Stomach (tissue), 9 donors: ENCODE measurements around the gene SERPINB11. TPM values are rescaled to one million over a fixed set of nuclear protein-coding genes. Genes with fewer than 3 reads are reported as not detected.

Source experiments
- DNase-seq, 2 donors: peaks; one replicate each; pipeline versions ENCODE4 v3.0.0 to v3.0.0-alpha.2; 2013 to 2019
- H3K27ac ChIP-seq, 5 donors: fragments of 200-600 bp in 4 of 5; sonication (generic) in 4 of 5; one replicate each; pipeline ENCODE4 v1.5.1; 2013 to 2019; ENCODE audit warnings: mild to moderate bottlenecking in 1 of 5, moderate library complexity in 1 of 5
- H3K27me3 ChIP-seq, 3 donors: fragments of 200-600 bp; sonication (generic); one replicate each; pipeline ENCODE4 v1.5.1; 2017 to 2019; ENCODE audit warnings: mixed run types in 1 of 3
- H3K36me3 ChIP-seq, 4 donors: fragments of 200-600 bp; sonication (generic); 1 replicate in 3 of 4; 2 replicates in 1 of 4; pipeline ENCODE4 v1.5.1; 2016 to 2019
- H3K4me1 ChIP-seq, 4 donors: fragments of 200-600 bp; sonication (generic); one replicate each; pipeline ENCODE4 v1.5.1; 2016 to 2019
- H3K4me3 ChIP-seq, 4 donors: fragments of 200-600 bp; sonication (generic) in 3 of 4; one replicate each; pipeline ENCODE4 v1.5.1; 2016 to 2019; ENCODE audit warnings: mild to moderate bottlenecking in 1 of 4
- H3K9me3 ChIP-seq, 4 donors: fragments of 200-600 bp; sonication (generic); one replicate each; pipeline ENCODE4 v1.5.1; 2016 to 2019
- CTCF ChIP-seq, 7 experiments: fragments of 450-650 bp in 4 of 7; fragments of 200-600 bp in 3 of 7; sonication (generic) in 3 of 7; IDR thresholded peaks; one replicate each; pipeline ENCODE4 v1.5.1; 2016 to 2019; ENCODE audit warnings: antibody characterized with exemption in 7 of 7, control low read depth in 2 of 7, mild to moderate bottlenecking in 1 of 7
- EP300 ChIP-seq: sonication (generic); formaldehyde crosslinking; IDR thresholded peaks from one replicate; pipeline ENCODE4 v1.6.1; 2017; ENCODE audit warnings: antibody characterized with exemption
- POLR2A ChIP-seq, 4 donors: fragments of 450-650 bp; IDR thresholded peaks; one replicate each; pipeline ENCODE4 v1.6.1; 2016; ENCODE audit warnings: antibody characterized with exemption in 4 of 4, control low read depth in 2 of 4, mild to moderate bottlenecking in 1 of 4, moderate library complexity in 1 of 4
- POLR2AphosphoS5 ChIP-seq, 3 donors: sonication (generic); formaldehyde crosslinking; IDR thresholded peaks; one replicate each; pipeline ENCODE4 v1.6.1; 2016; ENCODE audit warnings: antibody characterized with exemption in 3 of 3
- WGBS, 5 donors: extraction: QIAGEN DNeasy Blood & Tissue Kit in 3 of 5; methylation state at CpG; one replicate each; pipeline versions ENCODE4 v1.1.5 to v1.1.7; 2013 to 2018; 5-methylcytosine and 5-hydroxymethylcytosine counted together
- intact Hi-C: fragments of 100-400 bp; cut with DNase I; formaldehyde crosslinking; loops from one replicate; pipeline ENCODE4 v1.15.1; 2023; ENCODE audit warnings: low total_unique reads
- polyA plus RNA-seq, 3 donors: library from polyadenylated mRNA; stranded (reverse); fragments of 200-250 nt; gene quantifications; one replicate each; pipeline ENCODE4 v1.2.3, GENCODE V29; 2013
- total RNA-seq, 5 donors: library from RNA; depleted of rRNA; stranded (reverse); fragments of >200 nt; gene quantifications; one replicate each; pipeline versions ENCODE4 v1.1.0 to v1.2.3, GENCODE V29; 2014 to 2016
- donor health status: healthy with polysubstance abuse.
- donor health status: Bipolar disorder and iron deficiency.
- donor health status: healthy.

Gene SERPINB11
- total and polyA plus RNA-seq, 8 donors, result 0.37 to 7.1 (median 2.7) TPM; not detected in 5

DNA sequence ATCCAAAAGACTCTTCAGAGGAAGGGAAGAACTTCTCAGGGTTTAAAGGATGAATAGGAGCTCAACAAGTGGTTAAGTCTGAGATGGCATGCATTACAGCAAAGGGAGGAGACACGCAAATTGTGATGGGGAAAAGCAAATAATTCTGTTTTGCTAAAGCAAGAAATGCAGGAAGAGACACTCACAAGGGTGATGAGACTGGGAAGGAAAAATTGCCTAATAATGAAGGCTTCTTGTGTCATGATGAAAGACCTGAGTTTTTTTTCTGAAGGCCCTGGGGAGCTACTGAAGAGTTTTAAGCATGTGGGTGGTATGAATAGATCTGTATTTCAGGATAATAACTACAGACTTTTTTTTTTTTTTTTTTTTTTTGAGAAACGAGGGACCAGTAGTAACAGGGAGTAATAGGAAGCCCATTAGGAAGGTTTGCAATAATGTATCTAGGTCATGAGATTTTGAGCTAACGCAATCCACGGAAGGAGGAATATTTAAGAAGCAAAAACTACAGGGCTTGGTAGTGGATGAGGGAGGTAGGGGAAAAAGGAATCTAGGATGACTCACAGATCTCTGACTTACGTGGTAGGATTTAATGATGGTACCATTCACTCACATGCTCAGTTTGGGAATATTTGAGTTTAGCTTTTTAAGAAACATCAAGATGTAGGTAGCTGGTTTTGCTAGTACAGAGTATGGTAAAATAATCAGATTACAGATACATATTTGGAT, 25.1 kb upstream of the SERPINB11 start:
- 53 to 70% (median 60%) methylated on average over 5 of the region's 5 CpGs for WGBS, 5 donors
- intact Hi-C loops, result no loop called here
- H3K4me1 ChIP-seq, result peaks cover 0 to 13% (median 0%) of the 10 kb centered on the region in 4 donors

GRCh38 chr18:63679820-63680606, 22.7 kb upstream of the SERPINB11 start:
- H3K9me3 ChIP-seq, result no peaks in the 10 kb centered on the region
- TF ChIP-seq POLR2A (IDR thresholded peaks at IDR 0.05) (no peak), EP300 (no peak), CTCF (IDR thresholded peaks at IDR 0.05) (no peak), POLR2AphosphoS5 (IDR thresholded peaks at IDR 0.05) (no peak)
- H3K4me3 ChIP-seq, result no peak overlapping the region
- H3K27ac ChIP-seq, result peak overlapping the region in 2 of 5 donors; percentile 1 to 46
- H3K36me3 ChIP-seq, result no peaks in the 10 kb centered on the region
- DNase-seq, result no peak
- peaks cover 0 to 17% (median 3%) of the 10 kb centered on the region in 4 donors for H3K4me1 ChIP-seq
- WGBS, 5 donors, result 52 to 68% (median 62%) methylated on average over 5 of the region's 5 CpGs
- intact Hi-C loops, result no loop called here
- no peaks in the 10 kb centered on the region for H3K27me3 ChIP-seq

More for the DNA sequence above, 25.1 kb upstream of the SERPINB11 start:
- no peaks in the 10 kb centered on the region for H3K9me3 ChIP-seq
- TF ChIP-seq CTCF (IDR thresholded peaks at IDR 0.05) (no peak), EP300 (no peak), POLR2A (IDR thresholded peaks at IDR 0.05) (no peak), POLR2AphosphoS5 (IDR thresholded peaks at IDR 0.05) (no peak)
- H3K4me3 ChIP-seq, result no peak overlapping the region
- DNase-seq, result no peak
- no peak overlapping the region for H3K27ac ChIP-seq
- H3K36me3 ChIP-seq, result no peaks in the 10 kb centered on the region
- H3K27me3 ChIP-seq, result no peaks in the 10 kb centered on the region

DNA sequence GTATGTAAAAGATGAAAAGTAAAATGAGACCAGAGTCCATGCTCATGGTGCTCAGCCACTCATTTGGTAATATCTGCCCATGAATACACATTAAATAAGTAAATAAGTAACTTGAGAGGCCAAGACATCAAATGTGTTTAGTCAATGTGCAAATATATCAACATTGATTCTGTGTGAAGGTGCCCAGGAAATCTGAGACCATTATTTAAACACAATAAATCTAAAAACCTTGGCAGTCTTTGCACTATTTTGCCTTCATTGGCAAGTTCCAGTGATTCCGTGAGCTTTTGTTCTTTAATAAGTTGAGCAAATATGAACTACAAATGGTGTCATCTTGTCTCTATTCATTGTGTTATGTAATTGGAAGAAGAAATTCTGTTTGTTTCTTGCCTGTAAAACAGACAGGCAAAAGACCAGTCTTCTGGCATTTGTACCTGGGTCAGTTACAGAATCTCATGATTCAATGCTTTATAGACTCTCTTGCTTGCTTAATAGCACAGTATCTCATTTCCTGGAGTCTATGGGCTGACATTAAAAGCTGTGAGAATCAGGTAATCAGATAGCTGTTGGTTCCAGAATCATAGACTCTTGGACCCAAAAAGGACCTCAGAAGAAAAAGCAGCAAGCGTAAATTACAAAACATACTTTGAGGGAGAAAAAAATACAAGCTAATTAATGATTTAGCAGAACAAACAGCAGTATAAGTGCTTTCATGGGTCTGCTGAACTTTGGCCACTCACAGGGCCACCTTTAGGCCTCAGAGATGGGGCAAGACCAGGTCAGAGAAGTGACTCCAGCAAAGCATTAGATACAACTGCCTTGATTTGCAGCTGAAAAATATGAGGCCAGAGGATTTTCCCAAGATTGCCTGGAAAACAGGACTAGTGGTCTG, 21.1 kb upstream of the SERPINB11 start:
- Histone ChIP-seq H3K9me3 (no peaks in the 10 kb centered on the region), H3K4me3 (no peak overlapping the region), H3K36me3 (no peaks in the 10 kb centered on the region), H3K27me3 (no peaks in the 10 kb centered on the region), H3K27ac (peak overlapping the region; percentile 34 to 80 (median 64)), H3K4me1 (peaks cover 0 to 17% (median 3%) of the 10 kb centered on the region in 4 donors)
- DNase-seq, result peak in 1 of 2 donors; percentile 41
- TF ChIP-seq POLR2AphosphoS5 (IDR thresholded peaks at IDR 0.05), result no peak
- no peak for TF ChIP-seq EP300
- no peak for TF ChIP-seq CTCF (IDR thresholded peaks at IDR 0.05)
- TF ChIP-seq POLR2A (IDR thresholded peaks at IDR 0.05), result no peak
- intact Hi-C loops, result no loop called here
- 35 to 58% (median 40%) methylated on average over 2 of the region's 2 CpGs for WGBS, 5 donors

GRCh38 chr18:63683152-63683551, 19.6 kb upstream of the SERPINB11 start:
- Histone ChIP-seq H3K27me3 (no peaks in the 10 kb centered on the region), H3K4me1 (peaks cover 0 to 17% (median 3%) of the 10 kb centered on the region in 4 donors), H3K27ac (peak overlapping the region; percentile 55 to 80 (median 64)), H3K9me3 (no peaks in the 10 kb centered on the region), H3K36me3 (no peaks in the 10 kb centered on the region), H3K4me3 (no peak overlapping the region)
- TF ChIP-seq EP300, result no peak
- peak in 2 of 3 donors; percentile 51 to 65 for TF ChIP-seq POLR2AphosphoS5 (IDR thresholded peaks at IDR 0.05)
- WGBS, 5 donors, result 12 to 35% (median 18%) methylated on average over 2 of the region's 2 CpGs
- peak; percentile 34 to 85 for DNase-seq
- intact Hi-C loops, result no loop called here
